ENCODE results near the gene MRPL23.

MRPL23 gene

GRCh38 chr11:1988174-1988573 lies 41.0 kb downstream of the MRPL23 start:
- no peak for FAIRE-seq
- no peak for DNase-seq (ENCODE audit: insufficient read length, low spot score)

GRCh38 chr11:1988667-1989317 lies 41.7 kb downstream of the MRPL23 start:
- no peak for DNase-seq (ENCODE audit: insufficient read length, low spot score)
- FAIRE-seq = no peak

- FAIRE-seq = no peak
- no peak for DNase-seq (ENCODE audit: insufficient read length, low spot score)
These were observed 42.8 kb downstream of the MRPL23 start for GRCh38 chr11:1989953-1990352.

GRCh38 chr11:1990872-1991578 lies 43.9 kb downstream of the MRPL23 start:
- FAIRE-seq (no peak), DNase-seq (ENCODE audit: insufficient read length, low spot score) (no peak)

- no peak for FAIRE-seq
- no peak for DNase-seq (ENCODE audit: insufficient read length, low spot score)
These were observed 45.0 kb downstream of the MRPL23 start for GRCh38 chr11:1992111-1992510.

- no peak for DNase-seq (ENCODE audit: insufficient read length, low spot score)
- no peak for FAIRE-seq
These were observed 47.0 kb downstream of the MRPL23 start for GRCh38 chr11:1994121-1994520.

GRCh38 chr11:1997755-1998154 lies 50.6 kb downstream of the MRPL23 start, which contains the start of gene H19:
H19 (minus strand) TSS chr11:1997842.
- FAIRE-seq (no peak), DNase-seq (ENCODE audit: insufficient read length, low spot score) (no peak)

- no peak for FAIRE-seq
These were observed 51.2 kb downstream of the MRPL23 start for GRCh38 chr11:1998290-1998689.

GRCh38 chr11:1998861-1999260 lies 51.7 kb downstream of the MRPL23 start:
- FAIRE-seq (no peak), DNase-seq (ENCODE audit: insufficient read length, low spot score) (no peak)

More at GRCh38 chr11:1998290-1998689, 51.2 kb downstream of the MRPL23 start:
- DNase-seq (ENCODE audit: insufficient read length, low spot score) = no peak

- DNase-seq (ENCODE audit: insufficient read length, low spot score) (no peak), FAIRE-seq (peak; percentile 65)
These were observed 55.1 kb downstream of the MRPL23 start for GRCh38 chr11:2002042-2002776.

- DNase-seq (ENCODE audit: insufficient read length, low spot score) (no peak), FAIRE-seq (no peak)
These were observed 55.7 kb downstream of the MRPL23 start for GRCh38 chr11:2002807-2003206.

- no peak for DNase-seq (ENCODE audit: insufficient read length, low spot score)
- FAIRE-seq = no peak
These were observed 57.3 kb downstream of the MRPL23 start for GRCh38 chr11:2004466-2004865.

Data from HTR-8/SVneo (cell line).